HEK293 (cell line): ENCODE data around the gene EPHA2.

Experiments
- CTCF ChIA-PET: fragments of 350-600 bp; formaldehyde crosslinking; extraction: SDS; loops from one replicate; lab custom pipeline; 2021; ENCODE audit warnings: antibody characterized with exemption; lab: Yijun Ruan, JAX
- POLR2A ChIA-PET: fragments of 300-600 bp; formaldehyde crosslinking; extraction: SDS; loops from one replicate; lab custom pipeline; 2020; ENCODE audit warnings: antibody characterized with exemption, inconsistent platforms; lab: Yijun Ruan, JAX
- H3K27ac ChIP-seq: fragments of 200-500 bp; sonication (Bioruptor generic); 2 replicates; pipeline ENCODE4 v1.5.1; 2014; ENCODE audit warnings: low read depth, low read length, control low read depth, inconsistent platforms; ENCODE audit errors: extremely low read depth
- H3K36me3 ChIP-seq, 2 experiments: fragments of 200-500 bp in 1 of 2; sonication (Bioruptor generic) in 1 of 2; 1 replicate in 1 of 2; 2 replicates in 1 of 2; pipeline ENCODE4 v1.5.1; 2014 to 2017; ENCODE audit warnings: inconsistent platforms in 2 of 2, low read length in 2 of 2; ENCODE audit not compliant: control insufficient read depth in 2 of 2, insufficient read depth in 1 of 2
- H3K4me1 ChIP-seq: fragments of 200-500 bp; sonication (Bioruptor generic); 2 replicates; pipeline ENCODE4 v1.5.1; 2014; ENCODE audit warnings: mild to moderate bottlenecking, low read length, inconsistent platforms; ENCODE audit not compliant: control insufficient read depth, insufficient read depth
- H3K4me3 ChIP-seq: 2 replicates; pipeline ENCODE4 v1.5.1; 2011; ENCODE audit warnings: low read depth, mild to moderate bottlenecking, control low read depth, low read length, moderate library complexity
- H3K9me3 ChIP-seq: fragments of 200-500 bp; sonication (Bioruptor generic); 2 replicates; pipeline ENCODE4 v1.5.1; 2014; ENCODE audit warnings: low read depth, low read length, inconsistent platforms; ENCODE audit not compliant: control insufficient read depth, insufficient read depth
- PRDM1 ChIP-seq: fragments of 450-650 bp; formaldehyde crosslinking; IDR thresholded peaks from 2 replicates; pipeline ENCODE4; 2016; ENCODE audit warnings: missing biosample characterization, missing genetic modification characterization
- ZBTB8A ChIP-seq: fragments of 450-650 bp; formaldehyde crosslinking; IDR thresholded peaks from 2 replicates; pipeline ENCODE4 v1.5.1; 2016; ENCODE audit warnings: missing biosample characterization, missing genetic modification characterization
- ZIC2 ChIP-seq: fragments of 450-650 bp; formaldehyde crosslinking; IDR thresholded peaks from 2 replicates; pipeline ENCODE4 v1.5.1; 2016; ENCODE audit warnings: missing biosample characterization, missing genetic modification characterization
- ZNF10 ChIP-seq: fragments of 450-650 bp; formaldehyde crosslinking; IDR thresholded peaks from 2 replicates; pipeline ENCODE4 v1.5.1; 2017; ENCODE audit warnings: missing biosample characterization, missing genetic modification characterization
- ZNF138 ChIP-seq: fragments of 450-650 bp; formaldehyde crosslinking; IDR thresholded peaks from 2 replicates; pipeline ENCODE4 v1.5.1; 2016; ENCODE audit warnings: missing biosample characterization, missing genetic modification characterization, borderline replicate concordance
- ZNF335 ChIP-seq: fragments of 450-650 bp; formaldehyde crosslinking; conservative IDR thresholded peaks from 2 replicates; pipeline ENCODE4 v1.5.1; 2016; ENCODE audit warnings: missing biosample characterization, missing genetic modification characterization
- ZNF404 ChIP-seq: fragments of 450-650 bp; formaldehyde crosslinking; IDR thresholded peaks from 2 replicates; pipeline ENCODE4 v1.5.1; 2017; ENCODE audit warnings: missing biosample characterization, missing genetic modification characterization
- ZNF416 ChIP-seq: fragments of 450-650 bp; formaldehyde crosslinking; IDR thresholded peaks from 2 replicates; pipeline ENCODE4 v1.5.1; 2016; ENCODE audit warnings: missing biosample characterization, missing genetic modification characterization
- ZNF521 ChIP-seq: fragments of 450-650 bp; formaldehyde crosslinking; IDR thresholded peaks from 2 replicates; pipeline ENCODE4 v1.5.1; 2017; ENCODE audit warnings: missing biosample characterization, mild to moderate bottlenecking, missing genetic modification characterization
- ZNF560 ChIP-seq: fragments of 450-650 bp; formaldehyde crosslinking; IDR thresholded peaks from 2 replicates; pipeline ENCODE4 v1.5.1; 2017; ENCODE audit warnings: missing biosample characterization, missing genetic modification characterization, borderline replicate concordance
- ZNF600 ChIP-seq: fragments of 450-650 bp; formaldehyde crosslinking; IDR thresholded peaks from 2 replicates; pipeline ENCODE4 v1.5.1; 2016; ENCODE audit warnings: missing biosample characterization, missing genetic modification characterization
- ZNF776 ChIP-seq: fragments of 450-650 bp; formaldehyde crosslinking; IDR thresholded peaks from 2 replicates; pipeline ENCODE4 v1.5.0; 2017; ENCODE audit warnings: missing biosample characterization, missing genetic modification characterization, borderline replicate concordance
- TF ChIP-seq, protein P1 (sequence below): fragments of 450-650 bp; formaldehyde crosslinking; IDR thresholded peaks from 2 replicates; pipeline ENCODE4 v1.5.1; 2017; ENCODE audit warnings: missing biosample characterization, missing genetic modification characterization
- TF ChIP-seq, protein P2 (sequence below): fragments of 450-650 bp; formaldehyde crosslinking; IDR thresholded peaks from 2 replicates; pipeline ENCODE4 v1.5.1; 2016; ENCODE audit warnings: missing biosample characterization, missing genetic modification characterization
- TF ChIP-seq, protein P3 (sequence below): fragments of 450-650 bp; formaldehyde crosslinking; IDR thresholded peaks from 2 replicates; pipeline ENCODE4 v1.5.1; 2016; ENCODE audit warnings: missing biosample characterization, missing genetic modification characterization
- TF ChIP-seq, protein P4 (sequence below): fragments of 450-650 bp; formaldehyde crosslinking; optimal IDR thresholded peaks from 2 replicates; pipeline ENCODE3; 2016; ENCODE audit warnings: missing biosample characterization, mild to moderate bottlenecking, missing genetic modification characterization
- TF ChIP-seq, protein P5 (sequence below): fragments of 450-650 bp; formaldehyde crosslinking; conservative IDR thresholded peaks from 2 replicates; pipeline ENCODE4 v1.5.1; 2016; ENCODE audit warnings: low read depth, missing biosample characterization, missing genetic modification characterization

Gene EPHA2

DNA sequence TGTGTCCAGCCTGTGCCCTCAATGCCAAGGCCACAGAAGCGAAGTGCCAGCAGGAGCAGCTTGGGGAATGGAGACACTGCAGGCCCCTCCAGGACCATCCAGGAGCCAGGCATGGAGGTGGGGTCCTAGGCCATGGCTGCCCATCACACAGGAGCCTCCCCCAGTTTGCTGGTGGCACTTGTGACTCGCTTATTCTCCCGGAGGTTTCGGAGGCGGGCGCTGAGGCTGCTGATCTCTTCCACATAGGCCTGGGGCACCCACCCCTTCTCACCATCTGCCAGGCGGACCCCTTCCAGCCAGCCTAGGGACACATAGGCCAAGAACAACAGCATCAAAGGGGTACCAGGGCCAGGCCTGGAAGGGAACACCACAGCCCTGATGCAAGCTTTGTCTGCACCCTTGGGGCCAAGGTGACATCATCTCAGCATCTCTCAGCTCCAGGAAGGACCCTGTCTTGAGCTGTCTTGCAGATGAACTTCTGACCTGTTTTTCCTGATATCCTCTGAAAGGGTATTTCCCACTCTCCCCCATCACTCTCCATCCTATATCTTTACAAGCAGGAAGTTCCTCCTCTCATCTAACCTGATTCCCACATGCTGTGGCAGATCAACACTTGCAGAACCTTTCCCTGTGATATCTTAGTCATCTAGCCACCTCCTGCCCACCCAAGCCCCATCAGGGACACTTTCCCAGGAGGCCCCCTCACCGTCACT, 42.7 kb upstream of the EPHA2 start:
- Histone ChIP-seq H3K4me1 (no peaks in the 10 kb centered on the region), H3K9me3 (no peaks in the 10 kb centered on the region), H3K4me3 (no peak overlapping the region), H3K27ac (no peak overlapping the region), H3K36me3 (no peaks in the 10 kb centered on the region)
- CTCF ChIA-PET: interaction anchor here (0.7 to 1.8 kb wide), 2 partner anchors 52 to 116 kb away, joined by 3 to 7 read pairs; no protein-coding TSS in a partner anchor
- POLR2A ChIA-PET: no interaction called here
- TF ChIP-seq, protein P1, sequence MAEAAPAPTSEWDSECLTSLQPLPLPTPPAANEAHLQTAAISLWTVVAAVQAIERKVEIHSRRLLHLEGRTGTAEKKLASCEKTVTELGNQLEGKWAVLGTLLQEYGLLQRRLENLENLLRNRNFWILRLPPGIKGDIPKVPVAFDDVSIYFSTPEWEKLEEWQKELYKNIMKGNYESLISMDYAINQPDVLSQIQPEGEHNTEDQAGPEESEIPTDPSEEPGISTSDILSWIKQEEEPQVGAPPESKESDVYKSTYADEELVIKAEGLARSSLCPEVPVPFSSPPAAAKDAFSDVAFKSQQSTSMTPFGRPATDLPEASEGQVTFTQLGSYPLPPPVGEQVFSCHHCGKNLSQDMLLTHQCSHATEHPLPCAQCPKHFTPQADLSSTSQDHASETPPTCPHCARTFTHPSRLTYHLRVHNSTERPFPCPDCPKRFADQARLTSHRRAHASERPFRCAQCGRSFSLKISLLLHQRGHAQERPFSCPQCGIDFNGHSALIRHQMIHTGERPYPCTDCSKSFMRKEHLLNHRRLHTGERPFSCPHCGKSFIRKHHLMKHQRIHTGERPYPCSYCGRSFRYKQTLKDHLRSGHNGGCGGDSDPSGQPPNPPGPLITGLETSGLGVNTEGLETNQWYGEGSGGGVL (tag by site-specific recombination): no peak
- peak; percentile 59 for TF ChIP-seq ZNF335 (tag by site-specific recombination)
- TF ChIP-seq, protein P2, sequence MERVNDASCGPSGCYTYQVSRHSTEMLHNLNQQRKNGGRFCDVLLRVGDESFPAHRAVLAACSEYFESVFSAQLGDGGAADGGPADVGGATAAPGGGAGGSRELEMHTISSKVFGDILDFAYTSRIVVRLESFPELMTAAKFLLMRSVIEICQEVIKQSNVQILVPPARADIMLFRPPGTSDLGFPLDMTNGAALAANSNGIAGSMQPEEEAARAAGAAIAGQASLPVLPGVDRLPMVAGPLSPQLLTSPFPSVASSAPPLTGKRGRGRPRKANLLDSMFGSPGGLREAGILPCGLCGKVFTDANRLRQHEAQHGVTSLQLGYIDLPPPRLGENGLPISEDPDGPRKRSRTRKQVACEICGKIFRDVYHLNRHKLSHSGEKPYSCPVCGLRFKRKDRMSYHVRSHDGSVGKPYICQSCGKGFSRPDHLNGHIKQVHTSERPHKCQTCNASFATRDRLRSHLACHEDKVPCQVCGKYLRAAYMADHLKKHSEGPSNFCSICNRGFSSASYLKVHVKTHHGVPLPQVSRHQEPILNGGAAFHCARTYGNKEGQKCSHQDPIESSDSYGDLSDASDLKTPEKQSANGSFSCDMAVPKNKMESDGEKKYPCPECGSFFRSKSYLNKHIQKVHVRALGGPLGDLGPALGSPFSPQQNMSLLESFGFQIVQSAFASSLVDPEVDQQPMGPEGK (tag by site-specific recombination): peak; percentile 16; the same call in 1 of the 2 replicates
- peak; percentile 15; the same call in 1 of the 2 replicates for TF ChIP-seq ZIC2
- TF ChIP-seq, protein P3, sequence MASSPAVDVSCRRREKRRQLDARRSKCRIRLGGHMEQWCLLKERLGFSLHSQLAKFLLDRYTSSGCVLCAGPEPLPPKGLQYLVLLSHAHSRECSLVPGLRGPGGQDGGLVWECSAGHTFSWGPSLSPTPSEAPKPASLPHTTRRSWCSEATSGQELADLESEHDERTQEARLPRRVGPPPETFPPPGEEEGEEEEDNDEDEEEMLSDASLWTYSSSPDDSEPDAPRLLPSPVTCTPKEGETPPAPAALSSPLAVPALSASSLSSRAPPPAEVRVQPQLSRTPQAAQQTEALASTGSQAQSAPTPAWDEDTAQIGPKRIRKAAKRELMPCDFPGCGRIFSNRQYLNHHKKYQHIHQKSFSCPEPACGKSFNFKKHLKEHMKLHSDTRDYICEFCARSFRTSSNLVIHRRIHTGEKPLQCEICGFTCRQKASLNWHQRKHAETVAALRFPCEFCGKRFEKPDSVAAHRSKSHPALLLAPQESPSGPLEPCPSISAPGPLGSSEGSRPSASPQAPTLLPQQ (tag by site-specific recombination): 0 out of 2 replicates have a peak, but pooled peaks have one; percentile 26
- TF ChIP-seq PRDM1 (tag by site-specific recombination): peak; percentile 53; the same call in 1 of the 2 replicates
- peak; percentile 49 for TF ChIP-seq ZNF600 (tag by site-specific recombination)
- TF ChIP-seq, protein P4, sequence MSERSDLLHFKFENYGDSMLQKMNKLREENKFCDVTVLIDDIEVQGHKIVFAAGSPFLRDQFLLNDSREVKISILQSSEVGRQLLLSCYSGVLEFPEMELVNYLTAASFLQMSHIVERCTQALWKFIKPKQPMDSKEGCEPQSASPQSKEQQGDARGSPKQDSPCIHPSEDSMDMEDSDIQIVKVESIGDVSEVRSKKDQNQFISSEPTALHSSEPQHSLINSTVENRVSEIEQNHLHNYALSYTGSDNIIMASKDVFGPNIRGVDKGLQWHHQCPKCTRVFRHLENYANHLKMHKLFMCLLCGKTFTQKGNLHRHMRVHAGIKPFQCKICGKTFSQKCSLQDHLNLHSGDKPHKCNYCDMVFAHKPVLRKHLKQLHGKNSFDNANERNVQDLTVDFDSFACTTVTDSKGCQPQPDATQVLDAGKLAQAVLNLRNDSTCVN (tag by site-specific recombination): no peak

DNA sequence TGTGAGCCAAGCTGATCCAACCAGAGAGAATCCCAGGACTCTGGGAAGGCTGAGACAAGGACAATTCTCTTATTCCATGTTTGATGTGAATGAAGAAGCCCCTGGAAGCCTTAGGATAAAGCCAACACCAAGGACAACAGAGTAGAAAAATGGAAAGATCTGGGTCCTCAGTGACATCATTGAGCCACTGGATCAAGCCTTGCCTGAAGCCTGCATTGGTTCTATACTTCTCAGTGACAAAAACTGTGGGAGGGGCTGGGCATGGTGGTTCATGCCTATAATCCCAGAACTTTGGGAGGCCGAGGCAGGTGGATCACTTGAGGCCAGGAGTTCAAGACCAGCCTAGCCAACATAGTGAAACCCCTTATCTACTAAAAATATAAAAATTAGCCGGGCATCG, 41.0 kb upstream of the EPHA2 start:
- POLR2A ChIA-PET: no interaction called here
- H3K4me1 ChIP-seq: no peaks in the 10 kb centered on the region
- H3K9me3 ChIP-seq: no peaks in the 10 kb centered on the region
- no peak for TF ChIP-seq ZNF560 (tag by site-specific recombination)
- no peak for TF ChIP-seq ZNF776 (tag by site-specific recombination)
- TF ChIP-seq, protein P5, sequence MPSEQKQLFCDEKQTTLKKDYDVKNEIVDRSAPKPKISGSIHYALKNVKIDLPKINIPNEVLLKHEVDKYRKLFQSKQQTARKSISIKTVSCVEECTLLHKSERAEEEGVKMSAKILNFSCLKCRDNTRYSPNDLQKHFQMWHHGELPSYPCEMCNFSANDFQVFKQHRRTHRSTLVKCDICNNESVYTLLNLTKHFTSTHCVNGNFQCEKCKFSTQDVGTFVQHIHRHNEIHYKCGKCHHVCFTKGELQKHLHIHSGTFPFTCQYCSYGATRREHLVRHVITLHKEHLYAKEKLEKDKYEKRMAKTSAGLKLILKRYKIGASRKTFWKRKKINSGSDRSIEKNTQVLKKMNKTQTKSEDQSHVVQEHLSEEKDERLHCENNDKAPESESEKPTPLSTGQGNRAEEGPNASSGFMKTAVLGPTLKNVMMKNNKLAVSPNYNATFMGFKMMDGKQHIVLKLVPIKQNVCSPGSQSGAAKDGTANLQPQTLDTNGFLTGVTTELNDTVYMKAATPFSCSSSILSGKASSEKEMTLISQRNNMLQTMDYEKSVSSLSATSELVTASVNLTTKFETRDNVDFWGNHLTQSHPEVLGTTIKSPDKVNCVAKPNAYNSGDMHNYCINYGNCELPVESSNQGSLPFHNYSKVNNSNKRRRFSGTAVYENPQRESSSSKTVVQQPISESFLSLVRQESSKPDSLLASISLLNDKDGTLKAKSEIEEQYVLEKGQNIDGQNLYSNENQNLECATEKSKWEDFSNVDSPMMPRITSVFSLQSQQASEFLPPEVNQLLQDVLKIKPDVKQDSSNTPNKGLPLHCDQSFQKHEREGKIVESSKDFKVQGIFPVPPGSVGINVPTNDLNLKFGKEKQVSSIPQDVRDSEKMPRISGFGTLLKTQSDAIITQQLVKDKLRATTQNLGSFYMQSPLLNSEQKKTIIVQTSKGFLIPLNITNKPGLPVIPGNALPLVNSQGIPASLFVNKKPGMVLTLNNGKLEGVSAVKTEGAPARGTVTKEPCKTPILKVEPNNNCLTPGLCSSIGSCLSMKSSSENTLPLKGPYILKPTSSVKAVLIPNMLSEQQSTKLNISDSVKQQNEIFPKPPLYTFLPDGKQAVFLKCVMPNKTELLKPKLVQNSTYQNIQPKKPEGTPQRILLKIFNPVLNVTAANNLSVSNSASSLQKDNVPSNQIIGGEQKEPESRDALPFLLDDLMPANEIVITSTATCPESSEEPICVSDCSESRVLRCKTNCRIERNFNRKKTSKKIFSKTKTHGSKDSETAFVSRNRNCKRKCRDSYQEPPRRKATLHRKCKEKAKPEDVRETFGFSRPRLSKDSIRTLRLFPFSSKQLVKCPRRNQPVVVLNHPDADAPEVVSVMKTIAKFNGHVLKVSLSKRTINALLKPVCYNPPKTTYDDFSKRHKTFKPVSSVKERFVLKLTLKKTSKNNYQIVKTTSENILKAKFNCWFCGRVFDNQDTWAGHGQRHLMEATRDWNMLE (tag by site-specific recombination): no peak
- no peak for TF ChIP-seq ZNF10 (tag by site-specific recombination)
- no peak for TF ChIP-seq ZNF521 (tag by site-specific recombination)
- no peak for TF ChIP-seq ZNF138 (tag by site-specific recombination)
- TF ChIP-seq ZNF416 (tag by site-specific recombination): no peak
- no peak for TF ChIP-seq ZBTB8A (tag by site-specific recombination)
- TF ChIP-seq ZNF404: no peak
- TF ChIP-seq, all 188 proteins: peak for 0
- CTCF ChIA-PET: interaction anchor here (0.7 to 1.4 kb wide), 4 partner anchors 10 to 167 kb away, joined by 3 to 6 read pairs (median 4); no protein-coding TSS in a partner anchor
- no peak overlapping the region for H3K4me3 ChIP-seq
- no peaks in the 10 kb centered on the region for H3K36me3 ChIP-seq
- H3K27ac ChIP-seq: no peak overlapping the region
